Subcutaneous adipose tissue (tissue), 4 donors: Measurements from ENCODE around the gene LOXL1. TPM values are rescaled to one million over a fixed set of nuclear protein-coding genes. Genes with fewer than 3 reads are reported as not detected.

Experiments used
- total RNA-seq, 4 donors: library from RNA; depleted of rRNA; stranded (reverse); fragments of >200 nt; gene quantifications; one replicate each; pipeline ENCODE4 v1.1.0, GENCODE V29; 2016
- TF ChIP-seq, protein P1 (sequence below): fragments of 450-650 bp; IDR thresholded peaks from one replicate; pipeline ENCODE4 v1.5.1; 2016; ENCODE audit warnings: low read depth, mild to moderate bottlenecking, control low read depth, antibody characterized with exemption, moderate library complexity

Gene LOXL1
- total RNA-seq, 4 donors from 2014 or later, result 4.2 to 9.2 (median 6.3) TPM

DNA sequence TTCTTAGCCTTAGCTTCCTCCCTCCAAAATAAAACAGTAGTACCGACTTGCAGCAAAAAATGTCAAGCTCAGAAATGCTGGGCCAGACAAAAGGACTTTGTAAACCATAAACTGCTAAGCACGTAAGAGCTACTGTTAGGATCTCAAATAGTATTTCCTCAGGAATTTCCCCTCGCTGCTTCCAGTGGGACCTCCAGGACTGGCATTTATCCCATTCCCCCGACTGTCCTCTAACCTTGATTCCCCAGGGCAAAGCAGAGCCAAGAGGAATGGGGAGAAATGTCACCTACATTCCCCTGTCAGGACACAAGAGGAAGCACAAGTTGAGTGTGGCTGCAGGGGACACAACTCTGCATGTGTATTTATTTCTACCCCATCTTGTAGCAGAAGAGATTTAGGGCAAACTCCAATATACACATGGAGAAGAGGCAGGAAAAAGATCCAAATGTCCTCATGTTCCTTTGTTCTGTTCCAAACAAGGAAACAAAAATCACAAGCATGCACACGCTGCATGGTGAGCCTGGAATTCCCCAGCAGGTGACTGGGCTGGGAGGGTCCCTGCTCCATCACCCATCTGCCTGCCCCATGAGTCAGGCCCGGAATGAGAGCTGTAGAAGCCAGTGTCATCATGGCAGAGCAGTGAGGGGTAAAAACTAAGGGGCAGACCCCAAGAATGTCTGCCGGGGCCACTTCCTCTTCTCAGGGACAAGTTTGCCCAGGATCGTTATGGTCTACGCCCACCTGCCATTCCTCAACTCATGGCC is 61.6 kb downstream of the LOXL1 start:
- TF ChIP-seq, protein P1, sequence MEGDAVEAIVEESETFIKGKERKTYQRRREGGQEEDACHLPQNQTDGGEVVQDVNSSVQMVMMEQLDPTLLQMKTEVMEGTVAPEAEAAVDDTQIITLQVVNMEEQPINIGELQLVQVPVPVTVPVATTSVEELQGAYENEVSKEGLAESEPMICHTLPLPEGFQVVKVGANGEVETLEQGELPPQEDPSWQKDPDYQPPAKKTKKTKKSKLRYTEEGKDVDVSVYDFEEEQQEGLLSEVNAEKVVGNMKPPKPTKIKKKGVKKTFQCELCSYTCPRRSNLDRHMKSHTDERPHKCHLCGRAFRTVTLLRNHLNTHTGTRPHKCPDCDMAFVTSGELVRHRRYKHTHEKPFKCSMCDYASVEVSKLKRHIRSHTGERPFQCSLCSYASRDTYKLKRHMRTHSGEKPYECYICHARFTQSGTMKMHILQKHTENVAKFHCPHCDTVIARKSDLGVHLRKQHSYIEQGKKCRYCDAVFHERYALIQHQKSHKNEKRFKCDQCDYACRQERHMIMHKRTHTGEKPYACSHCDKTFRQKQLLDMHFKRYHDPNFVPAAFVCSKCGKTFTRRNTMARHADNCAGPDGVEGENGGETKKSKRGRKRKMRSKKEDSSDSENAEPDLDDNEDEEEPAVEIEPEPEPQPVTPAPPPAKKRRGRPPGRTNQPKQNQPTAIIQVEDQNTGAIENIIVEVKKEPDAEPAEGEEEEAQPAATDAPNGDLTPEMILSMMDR, result no peak

GRCh38 chr15:73988445-73988969 is 62.2 kb downstream of the LOXL1 start:
- TF ChIP-seq, protein P1, result no peak

- TF ChIP-seq, protein P1, result no peak
These were observed 62.9 kb downstream of the LOXL1 start for GRCh38 chr15:73989001-73989798.

DNA sequence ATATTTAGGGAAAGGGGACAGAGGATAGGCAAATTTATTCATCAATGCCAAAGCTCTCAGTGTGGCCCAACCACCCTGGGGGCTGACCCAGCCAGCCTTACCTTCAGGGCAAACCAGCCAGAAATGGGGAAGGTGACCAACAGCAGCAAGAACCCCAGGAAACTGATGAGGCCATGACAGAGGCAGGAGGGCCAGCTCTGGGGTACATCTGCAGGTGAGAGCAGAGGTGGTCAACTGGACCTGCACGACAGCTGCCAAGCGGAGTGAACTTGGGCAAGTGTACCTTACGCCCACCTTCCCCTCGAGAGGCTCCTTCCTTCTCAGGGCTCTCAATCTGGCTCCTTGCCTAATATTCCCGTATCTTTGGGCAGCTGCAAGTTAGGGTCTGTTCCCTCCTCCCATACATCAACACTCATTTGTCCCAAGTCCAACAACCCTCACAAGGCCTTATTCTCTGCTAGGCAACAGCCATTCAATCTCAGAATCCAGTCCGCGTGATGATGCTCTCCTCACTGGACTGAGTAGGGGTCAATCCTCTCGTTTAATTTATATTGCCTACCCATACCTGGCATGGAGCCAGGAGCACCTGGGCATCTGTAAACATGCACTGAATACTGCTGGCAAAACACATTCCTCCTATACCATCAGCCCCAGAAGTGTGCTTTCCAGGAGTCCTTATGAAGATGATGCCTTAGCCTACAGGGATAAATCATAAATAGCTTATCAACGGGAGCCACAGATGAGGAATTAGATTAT is 64.2 kb downstream of the LOXL1 start:
- TF ChIP-seq, protein P1, result no peak

GRCh38 chr15:73991260-73991659 is 65.0 kb downstream of the LOXL1 start:
- TF ChIP-seq, protein P1, result no peak

- TF ChIP-seq, protein P1, result no peak
These were observed 65.7 kb downstream of the LOXL1 start, which contains the start of gene STOML1 for GRCh38 chr15:73991726-73992593. STOML1 (minus strand) TSS chr15:73992295; CDS start chr15:73992223, 72 bp downstream.
